ENCODE results near the gene AP2B1. TPM values are rescaled to one million over a fixed set of nuclear protein-coding genes. Genes with fewer than 3 reads are reported as not detected.

AP2B1 gene
- total and polyA plus RNA-seq, 4 experiments from 2014 or later = 54.1 to 165 (median 118) TPM

- Histone ChIP-seq H3K4me3 (ENCODE audit: low read length in 2 of 2) (no peak overlapping the region), H3K36me3 (ENCODE audit: insufficient read depth, low read length) (no peaks in the 10 kb centered on the region), H3K4me1 (ENCODE audit: insufficient read depth, low read length) (peaks cover 12% of the 10 kb centered on the region), H3K27ac (ENCODE audit: low read depth, low read length) (no peak overlapping the region), H3K9me3 (ENCODE audit: control insufficient read depth in 1 of 2, low read length in 2 of 2) (no peaks in the 10 kb centered on the region), H3K27me3 (ENCODE audit: insufficient read depth, low read length) (no peaks in the 10 kb centered on the region)
- H3K4me1 Mint-ChIP-seq = peaks cover 9 to 27% (median 18%) of the 10 kb centered on the region in 4 donors
- no peak overlapping the region for H3K27ac Mint-ChIP-seq
- no peaks in the 10 kb centered on the region for H3K27me3 Mint-ChIP-seq
- ChIA-PET CTCF (ENCODE audit: partially characterized antibody) (interaction anchor here (0.7 kb wide), 1 partner anchor 30 kb away, joined by 3 read pairs; no protein-coding TSS in a partner anchor), POLR2A (ENCODE audit: partially characterized antibody) (no interaction called here)
- peaks cover 0 to 6% of the 10 kb centered on the region in 2 donors for H3K36me3 Mint-ChIP-seq
- no peak for DNase-seq
- no peak overlapping the region for H3K4me3 Mint-ChIP-seq
- H3K9me3 Mint-ChIP-seq = no peaks in the 10 kb centered on the region
- intact Hi-C loops (cut with micrococcal nuclease) = no loop called here
Measured at GRCh38 chr17:35734396-35734795, 147.3 kb downstream of the AP2B1 start.

DNA sequence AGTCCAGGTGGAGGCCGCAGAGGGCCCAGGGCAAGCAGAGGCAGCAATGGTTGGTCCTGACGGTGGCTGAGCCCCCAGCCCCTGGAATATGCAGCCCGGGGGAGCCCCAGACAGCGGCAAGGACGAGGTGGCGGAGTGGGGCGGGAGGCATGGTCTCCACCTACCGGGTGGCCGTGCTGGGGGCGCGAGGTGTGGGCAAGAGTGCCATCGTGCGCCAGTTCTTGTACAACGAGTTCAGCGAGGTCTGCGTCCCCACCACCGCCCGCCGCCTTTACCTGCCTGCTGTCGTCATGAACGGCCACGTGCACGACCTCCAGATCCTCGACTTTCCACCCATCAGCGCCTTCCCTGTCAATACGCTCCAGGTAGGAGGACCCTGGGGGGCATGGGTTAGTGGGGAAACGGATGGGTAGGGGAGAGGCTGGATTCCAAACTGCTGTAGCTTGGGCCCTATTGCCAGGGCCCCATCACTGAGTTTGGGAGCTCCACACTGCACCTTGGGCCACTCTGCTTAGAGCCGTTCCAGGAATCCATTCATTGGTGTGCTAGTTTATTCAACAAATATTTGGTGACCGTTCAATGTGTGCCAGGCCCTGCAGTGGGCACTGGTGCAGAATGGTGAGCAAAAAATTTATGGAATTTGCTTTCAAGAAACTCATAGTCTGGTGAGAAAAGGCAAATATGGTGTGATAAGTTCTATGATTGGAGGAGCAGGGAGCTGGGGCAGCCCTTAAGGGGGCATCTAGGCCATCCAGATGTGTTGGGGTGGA is 148.1 kb downstream of the AP2B1 start:
- Histone ChIP-seq H3K4me3 (ENCODE audit: low read length in 2 of 2) (no peak overlapping the region), H3K27me3 (ENCODE audit: insufficient read depth, low read length) (no peaks in the 10 kb centered on the region), H3K4me1 (ENCODE audit: insufficient read depth, low read length) (peaks cover 12% of the 10 kb centered on the region), H3K27ac (ENCODE audit: low read depth, low read length) (no peak overlapping the region), H3K9me3 (ENCODE audit: control insufficient read depth in 1 of 2, low read length in 2 of 2) (no peaks in the 10 kb centered on the region), H3K36me3 (ENCODE audit: insufficient read depth, low read length) (no peaks in the 10 kb centered on the region)
- Mint-ChIP-seq H3K4me1 (peaks cover 11 to 24% (median 17%) of the 10 kb centered on the region in 4 donors), H3K4me3 (peak overlapping the region in 1 of 8 donors; percentile 8), H3K27ac (peak overlapping the region in 2 of 7 donors; percentile 9 to 66), H3K27me3 (peaks cover 4 to 8% of the 10 kb centered on the region in 2 donors), H3K36me3 (peaks cover 0 to 4% of the 10 kb centered on the region in 2 donors), H3K9me3 (no peaks in the 10 kb centered on the region)
- DNase-seq = no peak
- intact Hi-C loops (cut with micrococcal nuclease) = no loop called here
- ChIA-PET CTCF (ENCODE audit: partially characterized antibody) (no interaction called here), POLR2A (ENCODE audit: partially characterized antibody) (no interaction called here)

DNA sequence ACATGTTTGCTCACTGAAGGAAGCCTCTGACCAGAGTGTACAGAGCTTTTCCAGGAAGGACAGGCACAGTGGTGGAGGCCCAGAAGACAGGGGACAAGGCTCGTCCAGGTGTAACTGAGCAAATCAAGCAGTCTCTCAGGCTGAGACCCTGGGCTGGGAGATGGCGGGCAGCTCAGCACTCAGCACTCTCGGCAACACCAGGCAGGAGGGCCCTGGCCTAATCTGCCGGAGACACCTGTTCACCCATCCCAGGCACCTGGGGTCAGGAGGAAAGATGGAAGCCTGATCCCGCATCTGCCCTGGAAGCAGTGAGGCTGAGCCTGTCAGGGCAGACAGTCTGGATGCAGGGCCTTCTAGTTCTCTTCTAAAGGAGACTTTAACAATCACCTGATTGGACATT is 149.1 kb downstream of the AP2B1 start:
- POLR2A ChIA-PET (ENCODE audit: partially characterized antibody) = no interaction called here
- no peak overlapping the region for H3K4me3 ChIP-seq (ENCODE audit: low read length in 2 of 2)
- no peaks in the 10 kb centered on the region for H3K9me3 Mint-ChIP-seq
- no peak overlapping the region for H3K4me3 Mint-ChIP-seq
- CTCF ChIA-PET (ENCODE audit: partially characterized antibody) = interaction anchor here (0.8 kb wide), 1 partner anchor 28 kb away, joined by 3 read pairs; no protein-coding TSS in a partner anchor
- H3K27me3 ChIP-seq (ENCODE audit: insufficient read depth, low read length) = no peaks in the 10 kb centered on the region
- peaks cover 2 to 17% (median 10%) of the 10 kb centered on the region in 4 donors for H3K4me1 Mint-ChIP-seq
- peaks cover 4 to 13% of the 10 kb centered on the region in 2 donors for H3K27me3 Mint-ChIP-seq
- no peaks in the 10 kb centered on the region for H3K9me3 ChIP-seq (ENCODE audit: control insufficient read depth in 1 of 2, low read length in 2 of 2)
- no peak overlapping the region for H3K27ac ChIP-seq (ENCODE audit: low read depth, low read length)
- H3K36me3 Mint-ChIP-seq = no peaks in the 10 kb centered on the region
- H3K36me3 ChIP-seq (ENCODE audit: insufficient read depth, low read length) = no peaks in the 10 kb centered on the region
- intact Hi-C loops (cut with micrococcal nuclease) = no loop called here
- H3K27ac Mint-ChIP-seq = no peak overlapping the region
- H3K4me1 ChIP-seq (ENCODE audit: insufficient read depth, low read length) = peaks cover 2% of the 10 kb centered on the region
- no peak for DNase-seq

DNA sequence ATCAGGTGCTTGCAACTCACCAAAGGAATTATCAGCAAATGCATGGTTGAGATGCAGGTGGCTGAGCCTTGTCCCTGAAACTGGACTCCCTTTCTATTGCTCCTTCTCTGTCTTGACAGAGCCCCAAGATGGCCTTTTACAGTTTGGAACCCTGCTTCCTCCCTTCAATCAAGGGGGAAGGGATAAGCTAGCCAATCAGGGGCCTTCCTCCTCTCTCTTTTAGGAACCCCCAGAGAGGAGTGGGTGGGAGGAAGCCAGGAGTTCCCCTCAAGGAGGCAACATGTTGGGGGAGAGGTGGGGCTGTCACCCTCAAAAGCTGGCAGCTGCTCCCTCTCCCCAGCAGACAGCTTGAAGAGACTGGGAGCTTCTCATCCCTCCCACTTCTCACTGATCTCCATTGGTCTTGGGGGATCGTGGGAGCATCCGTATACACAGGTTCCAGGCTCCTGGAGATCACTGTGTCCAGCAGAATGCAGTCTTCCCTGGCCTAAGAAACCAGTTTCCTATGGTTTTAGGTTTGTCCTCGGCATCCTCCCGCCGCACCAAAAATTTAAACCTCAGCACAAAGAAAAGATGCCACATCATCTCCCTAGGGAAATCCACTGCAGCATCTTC is 151.5 kb downstream of the AP2B1 start:
- H3K36me3 Mint-ChIP-seq = no peaks in the 10 kb centered on the region

DNA sequence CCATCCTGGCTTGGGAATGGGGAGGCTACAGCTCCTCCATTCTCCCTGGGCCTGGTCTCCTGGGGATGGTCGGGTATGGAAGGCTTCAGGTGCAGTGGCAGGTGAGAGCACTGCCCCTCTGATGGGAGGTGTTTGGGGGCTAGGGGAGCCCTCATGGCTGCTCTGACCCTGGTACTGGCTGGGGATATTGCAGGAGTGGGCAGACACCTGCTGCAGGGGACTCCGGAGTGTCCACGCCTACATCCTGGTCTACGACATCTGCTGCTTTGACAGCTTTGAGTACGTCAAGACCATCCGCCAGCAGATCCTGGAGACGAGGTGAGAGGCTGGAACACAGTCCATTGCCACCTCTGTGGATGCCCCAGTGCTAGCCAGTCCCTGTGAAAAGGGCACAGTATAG is 153.1 kb downstream of the AP2B1 start:
- Histone ChIP-seq H3K27me3 (ENCODE audit: insufficient read depth, low read length) (no peaks in the 10 kb centered on the region), H3K36me3 (ENCODE audit: insufficient read depth, low read length) (no peaks in the 10 kb centered on the region), H3K27ac (ENCODE audit: low read depth, low read length) (no peak overlapping the region), H3K4me3 (ENCODE audit: low read length in 2 of 2) (no peak overlapping the region), H3K9me3 (ENCODE audit: control insufficient read depth in 1 of 2, low read length in 2 of 2) (no peaks in the 10 kb centered on the region), H3K4me1 (ENCODE audit: insufficient read depth, low read length) (no peaks in the 10 kb centered on the region)
- ChIA-PET CTCF (ENCODE audit: partially characterized antibody) (interaction anchor here (1.9 kb wide), 1 partner anchor 24 kb away, joined by 6 read pairs; no protein-coding TSS in a partner anchor), POLR2A (ENCODE audit: partially characterized antibody) (no interaction called here)
- Mint-ChIP-seq H3K4me1 (peaks cover 3 to 16% (median 10%) of the 10 kb centered on the region in 4 donors), H3K9me3 (no peaks in the 10 kb centered on the region), H3K4me3 (no peak overlapping the region), H3K27ac (no peak overlapping the region), H3K36me3 (no peaks in the 10 kb centered on the region), H3K27me3 (peaks cover 17 to 33% of the 10 kb centered on the region in 2 donors)
- no peak for DNase-seq
- intact Hi-C loops (cut with micrococcal nuclease) = no loop called here

More for the DNA sequence above, 151.5 kb downstream of the AP2B1 start:
- ChIA-PET CTCF (ENCODE audit: partially characterized antibody) (interaction anchor here (1.0 to 1.9 kb wide), 3 partner anchors 9 to 25 kb away, joined by 4 to 7 read pairs (median 4); no protein-coding TSS in a partner anchor), POLR2A (ENCODE audit: partially characterized antibody) (no interaction called here)
- no peaks in the 10 kb centered on the region for H3K9me3 ChIP-seq (ENCODE audit: control insufficient read depth in 1 of 2, low read length in 2 of 2)
- H3K4me3 ChIP-seq (ENCODE audit: low read length in 2 of 2) = no peak overlapping the region
- H3K27me3 ChIP-seq (ENCODE audit: insufficient read depth, low read length) = no peaks in the 10 kb centered on the region
- no peaks in the 10 kb centered on the region for H3K9me3 Mint-ChIP-seq
- peaks cover 3 to 16% (median 10%) of the 10 kb centered on the region in 4 donors for H3K4me1 Mint-ChIP-seq
- no peak for DNase-seq
- no peak overlapping the region for H3K27ac ChIP-seq (ENCODE audit: low read depth, low read length)
- peaks cover 14 to 27% of the 10 kb centered on the region in 2 donors for H3K27me3 Mint-ChIP-seq
- no peak overlapping the region for H3K27ac Mint-ChIP-seq
- H3K36me3 ChIP-seq (ENCODE audit: insufficient read depth, low read length) = no peaks in the 10 kb centered on the region
- H3K4me1 ChIP-seq (ENCODE audit: insufficient read depth, low read length) = no peaks in the 10 kb centered on the region
- intact Hi-C loops (cut with micrococcal nuclease) = no loop called here
- H3K4me3 Mint-ChIP-seq = no peak overlapping the region

DNA sequence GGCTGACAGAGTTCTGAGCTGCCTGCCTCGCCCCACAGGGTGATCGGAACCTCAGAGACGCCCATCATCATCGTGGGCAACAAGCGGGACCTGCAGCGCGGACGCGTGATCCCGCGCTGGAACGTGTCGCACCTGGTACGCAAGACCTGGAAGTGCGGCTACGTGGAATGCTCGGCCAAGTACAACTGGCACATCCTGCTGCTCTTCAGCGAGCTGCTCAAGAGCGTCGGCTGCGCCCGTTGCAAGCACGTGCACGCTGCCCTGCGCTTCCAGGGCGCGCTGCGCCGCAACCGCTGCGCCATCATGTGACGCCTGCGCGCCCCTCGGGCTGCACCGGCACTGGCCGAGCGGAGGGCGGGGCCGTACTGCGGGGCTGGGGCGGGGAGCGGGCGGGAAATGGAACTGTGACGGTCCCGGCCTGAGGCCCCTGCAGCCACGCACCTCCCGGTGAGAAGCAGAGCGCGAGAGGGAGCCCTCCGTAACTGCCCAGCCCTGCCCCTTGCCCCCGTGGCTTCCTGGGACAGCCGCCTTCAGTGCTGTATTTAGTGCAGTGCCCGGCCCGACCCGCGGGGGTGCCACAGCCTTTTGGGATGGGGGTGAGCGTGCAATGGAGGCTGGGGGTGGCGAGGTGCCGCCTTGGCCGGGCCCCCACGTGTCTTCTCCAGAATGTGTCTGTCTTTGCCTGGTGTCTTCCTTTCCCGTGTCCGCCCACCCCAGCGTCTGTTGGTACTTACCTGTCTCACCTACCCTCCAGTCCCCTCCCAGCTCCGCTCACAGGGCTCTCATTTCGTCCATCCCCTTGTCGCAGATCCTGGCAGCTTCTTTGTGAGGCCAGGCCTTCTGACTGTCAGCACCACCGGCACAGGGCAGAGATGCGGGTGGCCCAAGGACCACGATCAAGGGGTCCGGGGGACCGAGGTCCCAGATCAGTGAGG is 154.1 kb downstream of the AP2B1 start:
- Histone ChIP-seq H3K36me3 (ENCODE audit: insufficient read depth, low read length) (no peaks in the 10 kb centered on the region), H3K4me1 (ENCODE audit: insufficient read depth, low read length) (no peaks in the 10 kb centered on the region), H3K4me3 (ENCODE audit: low read length in 2 of 2) (no peak overlapping the region), H3K9me3 (ENCODE audit: control insufficient read depth in 1 of 2, low read length in 2 of 2) (no peaks in the 10 kb centered on the region), H3K27me3 (ENCODE audit: insufficient read depth, low read length) (no peaks in the 10 kb centered on the region), H3K27ac (ENCODE audit: low read depth, low read length) (no peak overlapping the region)
- Mint-ChIP-seq H3K4me1 (peaks cover 3 to 16% (median 10%) of the 10 kb centered on the region in 4 donors), H3K36me3 (no peaks in the 10 kb centered on the region), H3K4me3 (peak overlapping the region; percentile 15 to 85 (median 52)), H3K27me3 (peaks cover 17 to 33% of the 10 kb centered on the region in 2 donors), H3K27ac (no peak overlapping the region), H3K9me3 (no peaks in the 10 kb centered on the region)
- POLR2A ChIA-PET (ENCODE audit: partially characterized antibody) = no interaction called here
- intact Hi-C loops (cut with micrococcal nuclease) = no loop called here
- peak in 1 of 5 donors; percentile 10 for DNase-seq
- CTCF ChIA-PET (ENCODE audit: partially characterized antibody) = interaction anchor here (1.1 to 1.9 kb wide), 2 partner anchors 22 to 570 kb away, joined by 4 to 6 read pairs; no protein-coding TSS in a partner anchor

All from CD4-positive, alpha-beta memory T cell (primary cell).